ENCODE data around the gene PSMG4.

GRCh38 chr6:3290149-3290930 is 31.6 kb downstream of the PSMG4 start:
- no peak for TF ChIP-seq POLR2AphosphoS5 (IDR thresholded peaks at IDR 0.05)
- no peak for TF ChIP-seq EP300 (IDR thresholded peaks at IDR 0.05; ENCODE audit: low read depth)
- TF ChIP-seq CTCF (IDR thresholded peaks at IDR 0.05): no peak
- TF ChIP-seq POLR2A (IDR thresholded peaks at IDR 0.05): no peak

Measured in transverse colon (tissue), 4 donors.